Measurements from ENCODE around the gene GPC6.
A peak's percentile ranks its signal among the peaks of the same experiment; 100 is the strongest.

The GPC6 gene

DNA sequence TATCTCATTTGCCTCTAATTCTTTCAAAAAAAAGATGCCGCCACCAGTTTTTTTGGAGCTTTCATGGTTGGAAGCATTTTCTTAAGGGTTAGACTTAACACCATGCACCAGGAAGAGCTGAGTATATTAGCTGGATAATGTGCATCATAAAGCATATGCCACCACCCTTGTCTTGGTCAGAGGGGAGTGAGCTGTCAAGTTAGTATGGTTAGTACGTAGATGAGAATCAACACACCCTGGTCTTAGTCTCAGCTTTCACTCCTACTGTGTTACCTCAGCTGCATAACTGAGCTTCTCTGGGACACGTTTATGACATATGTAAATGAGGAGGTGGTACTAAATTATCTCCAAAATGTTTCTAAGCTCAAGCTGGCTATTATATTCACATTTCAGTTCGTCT is 837.2 kb downstream of the GPC6 start:
- H3K4me3 ChIP-seq (ENCODE audit: low read depth, low read length), result no peak overlapping the region
- ChIA-PET POLR2A (no interaction called here), CTCF (no interaction called here)
- DNase-seq (ENCODE audit: low read depth, low spot score), result no peak
- TF ChIP-seq, protein P1, sequence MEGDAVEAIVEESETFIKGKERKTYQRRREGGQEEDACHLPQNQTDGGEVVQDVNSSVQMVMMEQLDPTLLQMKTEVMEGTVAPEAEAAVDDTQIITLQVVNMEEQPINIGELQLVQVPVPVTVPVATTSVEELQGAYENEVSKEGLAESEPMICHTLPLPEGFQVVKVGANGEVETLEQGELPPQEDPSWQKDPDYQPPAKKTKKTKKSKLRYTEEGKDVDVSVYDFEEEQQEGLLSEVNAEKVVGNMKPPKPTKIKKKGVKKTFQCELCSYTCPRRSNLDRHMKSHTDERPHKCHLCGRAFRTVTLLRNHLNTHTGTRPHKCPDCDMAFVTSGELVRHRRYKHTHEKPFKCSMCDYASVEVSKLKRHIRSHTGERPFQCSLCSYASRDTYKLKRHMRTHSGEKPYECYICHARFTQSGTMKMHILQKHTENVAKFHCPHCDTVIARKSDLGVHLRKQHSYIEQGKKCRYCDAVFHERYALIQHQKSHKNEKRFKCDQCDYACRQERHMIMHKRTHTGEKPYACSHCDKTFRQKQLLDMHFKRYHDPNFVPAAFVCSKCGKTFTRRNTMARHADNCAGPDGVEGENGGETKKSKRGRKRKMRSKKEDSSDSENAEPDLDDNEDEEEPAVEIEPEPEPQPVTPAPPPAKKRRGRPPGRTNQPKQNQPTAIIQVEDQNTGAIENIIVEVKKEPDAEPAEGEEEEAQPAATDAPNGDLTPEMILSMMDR (IDR thresholded peaks at IDR 0.05; ENCODE audit: insufficient read depth, low read length, missing control alignments), result no peak

DNA sequence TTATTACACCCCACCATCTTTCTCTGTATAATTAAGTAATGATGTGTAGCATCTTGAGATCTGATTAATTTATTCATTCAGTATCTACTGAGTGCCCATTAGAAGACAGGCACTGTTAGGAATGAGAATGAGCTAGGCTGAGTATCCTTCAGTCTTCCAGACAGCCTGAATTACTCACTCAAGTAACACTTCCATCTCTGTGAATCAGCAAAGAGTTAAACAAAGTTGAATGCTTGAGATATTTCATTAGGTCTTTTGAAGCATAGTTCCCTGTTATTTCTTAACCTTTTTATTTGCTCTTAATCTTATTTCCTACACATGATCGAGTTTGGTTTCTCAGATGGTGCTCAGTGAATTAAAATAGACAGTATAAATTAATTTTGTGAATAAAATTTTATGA is 839.1 kb downstream of the GPC6 start:
- DNase-seq (ENCODE audit: low read depth, low spot score), result no peak
- ChIA-PET CTCF (no interaction called here), POLR2A (no interaction called here)
- no peak overlapping the region for H3K4me3 ChIP-seq (ENCODE audit: low read depth, low read length)
- TF ChIP-seq, protein P1 (IDR thresholded peaks at IDR 0.05; ENCODE audit: insufficient read depth, low read length, missing control alignments), result no peak

DNA sequence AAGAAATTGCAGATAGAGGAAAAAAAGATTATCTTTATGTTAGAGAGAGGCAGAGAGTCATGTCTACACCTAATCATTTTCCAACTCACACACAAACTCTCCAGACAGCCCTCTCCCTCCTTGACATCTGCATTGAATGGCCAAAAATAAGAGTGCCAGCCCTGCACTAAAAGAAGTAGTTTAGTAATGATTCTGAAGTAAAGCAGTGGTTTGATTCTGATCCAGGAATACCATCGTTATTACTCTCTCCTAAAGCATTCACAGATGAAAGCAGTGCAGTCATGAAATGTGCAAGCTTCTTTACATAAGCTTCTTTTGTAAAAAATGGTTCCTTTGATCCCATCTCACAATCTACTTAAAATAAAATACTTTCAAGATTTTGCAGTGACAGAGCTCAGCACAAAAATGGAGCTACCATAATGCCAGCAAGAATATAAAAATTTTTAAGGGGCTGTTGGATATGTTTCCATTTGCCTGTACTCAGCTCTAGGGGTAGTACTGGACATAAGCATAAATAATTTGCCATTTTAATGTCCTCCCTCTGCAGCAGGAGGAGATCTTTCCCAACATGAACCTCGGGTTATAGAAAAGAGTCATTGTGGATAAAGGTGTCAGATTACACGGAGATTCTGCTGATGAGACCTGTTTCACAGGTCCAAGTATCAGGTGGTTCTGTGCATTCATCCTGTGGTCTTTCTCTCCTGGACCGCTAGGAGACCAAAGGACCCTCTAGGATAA is 846.6 kb downstream of the GPC6 start:
- peak; percentile 63 for DNase-seq (ENCODE audit: low read depth, low spot score)
- no peak overlapping the region for H3K4me3 ChIP-seq (ENCODE audit: low read depth, low read length)
- TF ChIP-seq, protein P1 (IDR thresholded peaks at IDR 0.05; ENCODE audit: insufficient read depth, low read length, missing control alignments), result no peak
- ChIA-PET CTCF (interaction anchor here (1.4 to 1.8 kb wide), 2 partner anchors 39 to 289 kb away, joined by 5 read pairs; no protein-coding TSS in a partner anchor), POLR2A (interaction anchor here (0.6 kb wide), 1 partner anchor 1074 kb away, joined by 3 read pairs; no protein-coding TSS in a partner anchor)

DNA sequence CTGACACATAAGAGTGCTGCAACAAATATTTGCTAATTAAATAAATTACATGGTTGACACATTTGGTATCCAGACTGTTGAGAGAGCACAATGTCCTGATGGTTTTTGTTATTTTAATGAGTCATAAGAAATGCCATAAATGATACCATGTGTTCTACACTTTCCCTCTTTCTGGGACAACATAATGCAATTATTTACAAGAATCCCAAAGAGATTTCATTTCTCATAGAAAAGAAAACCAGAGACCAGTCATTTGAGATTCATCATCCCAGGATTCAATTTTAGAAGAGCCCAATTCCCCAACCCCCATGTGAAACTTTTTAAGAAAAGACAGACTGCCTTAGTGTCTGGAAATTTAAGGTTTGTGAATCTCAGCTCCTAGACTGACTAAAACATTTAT is 853.3 kb downstream of the GPC6 start:
- no peak overlapping the region for H3K4me3 ChIP-seq (ENCODE audit: low read depth, low read length)
- DNase-seq (ENCODE audit: low read depth, low spot score), result no peak
- TF ChIP-seq, protein P1 (IDR thresholded peaks at IDR 0.05; ENCODE audit: insufficient read depth, low read length, missing control alignments), result no peak
- ChIA-PET CTCF (interaction anchor here (1.0 kb wide), 1 partner anchor 96 kb away, joined by 3 read pairs; no protein-coding TSS in a partner anchor), POLR2A (no interaction called here)

DNA sequence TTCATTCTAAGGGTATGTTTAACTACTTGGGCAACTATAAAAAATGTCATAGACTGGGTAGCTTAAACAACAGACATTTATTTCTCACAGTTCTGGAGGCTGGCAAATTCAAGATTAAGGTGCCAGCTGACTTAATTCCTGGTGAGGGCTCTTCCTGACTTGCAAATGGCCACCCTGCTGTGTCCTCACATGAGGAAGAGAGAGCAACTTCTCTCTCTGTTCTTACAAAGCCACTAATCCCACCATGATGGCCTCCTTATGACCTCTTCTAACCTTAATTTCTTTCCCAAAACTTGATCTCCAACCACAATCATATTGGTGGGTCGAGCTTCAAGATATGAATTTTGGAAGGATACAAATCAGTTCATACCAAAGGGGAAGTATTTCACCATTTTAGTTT is 853.9 kb downstream of the GPC6 start:
- DNase-seq (ENCODE audit: low read depth, low spot score), result no peak
- TF ChIP-seq, protein P1 (IDR thresholded peaks at IDR 0.05; ENCODE audit: insufficient read depth, low read length, missing control alignments), result no peak
- ChIA-PET POLR2A (no interaction called here), CTCF (no interaction called here)
- no peak overlapping the region for H3K4me3 ChIP-seq (ENCODE audit: low read depth, low read length)

DNA sequence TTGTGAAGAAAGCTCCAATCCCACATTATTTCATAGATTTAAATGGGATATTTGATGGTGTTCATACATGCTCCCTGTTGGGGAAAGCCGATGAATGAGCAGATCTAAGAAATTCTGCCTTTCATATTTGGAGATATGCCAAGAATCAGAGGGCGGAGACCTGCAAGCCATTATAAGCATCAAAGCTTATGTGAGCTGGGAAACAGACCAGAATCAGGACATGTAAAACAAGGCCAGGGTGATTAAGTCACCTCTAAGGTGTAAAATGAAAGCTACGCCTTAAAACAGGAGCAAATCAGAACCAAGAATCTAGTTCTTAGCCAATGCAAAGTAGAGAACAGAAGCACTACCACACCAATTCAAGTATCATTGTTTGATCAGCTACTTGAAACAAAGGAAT is 860.5 kb downstream of the GPC6 start:
- H3K4me3 ChIP-seq (ENCODE audit: low read depth, low read length), result no peak overlapping the region
- CTCF ChIA-PET, result no interaction called here
- no peak for DNase-seq (ENCODE audit: low read depth, low spot score)
- TF ChIP-seq, protein P1 (IDR thresholded peaks at IDR 0.05; ENCODE audit: insufficient read depth, low read length, missing control alignments), result no peak
- POLR2A ChIA-PET, result interaction anchor here (0.6 kb wide), 1 partner anchor 181 kb away, joined by 4 read pairs; no protein-coding TSS in a partner anchor

All from AG04449 (cell line).